Coronary artery (tissue), 2 donors: ENCODE measurements around the gene SEMA3C.

Experiments used
- DNase-seq: peaks from one replicate; pipeline ENCODE4 v3.0.0-alpha.2; 2017; ENCODE audit warnings: low spot score
- H3K27ac ChIP-seq, 2 donors: fragments of 200-600 bp; sonication (generic); one replicate each; pipeline ENCODE4 v1.5.1; 2016 to 2019
- H3K4me3 ChIP-seq: fragments of 200-600 bp; sonication (generic); 2 replicates; pipeline ENCODE4 v1.5.1; 2016; ENCODE audit warnings: mild to moderate bottlenecking, moderate library complexity
- CTCF ChIP-seq: fragments of 200-600 bp; sonication (generic); IDR thresholded peaks from one replicate; pipeline ENCODE4 v1.5.1; 2019; ENCODE audit warnings: antibody characterized with exemption

Gene SEMA3C

GRCh38 chr7:80724249-80724871, 194.5 kb downstream of the SEMA3C start:
- TF ChIP-seq CTCF: no peak
- no peak overlapping the region for H3K27ac ChIP-seq

GRCh38 chr7:80722616-80723195, 196.1 kb downstream of the SEMA3C start:
- peak overlapping the region; percentile 42 to 74 for H3K27ac ChIP-seq
- TF ChIP-seq CTCF: no peak
- H3K4me3 ChIP-seq: peak overlapping the region; percentile 21
- peak; percentile 84 for DNase-seq

More at GRCh38 chr7:80724249-80724871, 194.5 kb downstream of the SEMA3C start:
- DNase-seq: no peak
- no peak overlapping the region for H3K4me3 ChIP-seq

GRCh38 chr7:80721883-80722615, 196.8 kb downstream of the SEMA3C start:
- no peak for TF ChIP-seq CTCF
- Histone ChIP-seq H3K4me3 (peak overlapping the region; percentile 21), H3K27ac (peak overlapping the region; percentile 42 to 74)
- no peak for DNase-seq

GRCh38 chr7:80720146-80720545, 198.7 kb downstream of the SEMA3C start:
- DNase-seq: no peak
- no peak overlapping the region for H3K27ac ChIP-seq
- TF ChIP-seq CTCF: no peak
- H3K4me3 ChIP-seq: no peak overlapping the region

GRCh38 chr7:80719261-80719660, 199.6 kb downstream of the SEMA3C start:
- Histone ChIP-seq H3K27ac (no peak overlapping the region), H3K4me3 (no peak overlapping the region)
- TF ChIP-seq CTCF: no peak
- DNase-seq: no peak

- no peak overlapping the region for H3K27ac ChIP-seq
- no peak for DNase-seq
- H3K4me3 ChIP-seq: no peak overlapping the region
- TF ChIP-seq CTCF: no peak
Observed at GRCh38 chr7:80711531-80711930, 207.3 kb downstream of the SEMA3C start.
